Body of pancreas (tissue), 4 donors: ENCODE measurements around the gene CENPC.

Experiments
- CTCF ChIP-seq, 7 experiments: fragments of 450-650 bp in 4 of 7; fragments of 200-600 bp in 3 of 7; sonication (generic) in 3 of 7; IDR thresholded peaks; one replicate each; pipeline ENCODE4 v1.5.1; 2016 to 2019; ENCODE audit warnings: antibody characterized with exemption in 7 of 7
- POLR2A ChIP-seq, 3 donors: fragments of 450-650 bp; IDR thresholded peaks; one replicate each; pipeline ENCODE4 v1.6.1; 2016; ENCODE audit warnings: antibody characterized with exemption in 3 of 3, mild to moderate bottlenecking in 2 of 3

- peak in 1 of 7 experiments; percentile 10 for TF ChIP-seq CTCF (IDR thresholded peaks at IDR 0.05)
- peak; percentile 81 to 98 (median 98) for TF ChIP-seq POLR2A (IDR thresholded peaks at IDR 0.05)
Measured at GRCh38 chr4:67545199-67546003, at the start of gene CENPC.
